ENCODE results near the gene EDNRB. TPM values are rescaled to one million over a fixed set of nuclear protein-coding genes. Genes with fewer than 3 reads are reported as not detected.
"Not testable (repeated sequence)": the region's sequence is repeated elsewhere in the genome, so short reads cannot be mapped to it uniquely, and the experiment has no call there.

Gene EDNRB
- total RNA-seq, 1 donor from 2014 or later: 9.5 TPM

DNA sequence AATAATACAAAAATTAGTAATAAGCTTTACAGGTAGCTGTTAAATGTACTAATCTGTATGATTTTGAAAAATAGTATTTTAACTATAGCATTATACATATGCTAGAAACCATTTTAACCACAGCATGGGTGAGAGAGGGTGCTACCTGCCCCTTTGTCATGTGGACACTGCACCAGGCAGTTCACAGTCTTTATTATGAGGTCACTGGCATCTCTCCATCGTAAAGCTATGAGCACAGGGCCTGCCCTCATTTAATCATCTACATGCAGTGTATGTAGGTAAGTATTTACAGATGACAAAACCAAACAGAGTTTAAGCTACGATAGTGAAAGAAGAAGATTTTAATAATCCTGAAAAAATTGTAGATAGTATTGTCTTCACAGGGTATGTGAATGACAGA is 21.7 kb downstream of the EDNRB start:
- no peak for DNase-seq (ENCODE audit: low spot score)

DNA sequence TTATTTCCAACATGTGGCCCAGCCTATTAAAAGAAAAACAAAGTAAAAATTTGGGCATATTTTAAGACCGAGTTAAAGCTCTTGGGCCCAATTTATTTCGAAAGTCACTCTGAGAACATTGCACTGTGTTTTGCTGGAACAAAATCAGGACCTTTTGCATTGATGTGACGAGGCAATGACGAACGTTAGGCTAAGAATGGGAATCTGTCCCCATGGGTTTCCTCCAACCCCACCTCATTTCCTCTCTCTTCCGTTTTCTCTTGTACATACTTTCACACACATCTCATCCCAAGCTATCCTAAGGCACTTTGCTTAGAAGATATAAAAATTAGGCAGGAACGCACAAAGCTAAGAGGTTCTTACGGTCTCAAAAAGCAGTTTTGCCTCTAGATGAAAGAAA is 22.1 kb downstream of the EDNRB start:
- DNase-seq (ENCODE audit: low spot score): no peak

DNA sequence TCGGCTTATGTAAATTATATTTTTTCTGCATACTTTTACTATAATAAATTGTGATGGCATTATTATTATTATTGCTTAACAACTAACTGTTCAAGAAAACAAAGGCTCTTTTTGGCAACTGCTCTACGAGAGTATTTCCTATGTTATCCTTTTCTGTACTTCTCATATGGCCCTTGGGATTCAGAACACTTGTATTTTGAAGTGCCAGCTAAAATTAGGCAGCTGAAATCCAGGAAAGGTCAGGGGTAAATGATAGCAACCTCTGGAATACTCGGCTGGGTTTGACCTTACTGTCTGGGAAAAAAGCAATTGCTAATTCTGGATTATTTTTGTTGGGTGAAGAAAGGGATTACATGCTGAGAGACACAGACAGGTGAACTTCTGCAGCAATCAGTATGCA is 23.9 kb downstream of the EDNRB start:
- DNase-seq (ENCODE audit: low spot score): no peak

DNA sequence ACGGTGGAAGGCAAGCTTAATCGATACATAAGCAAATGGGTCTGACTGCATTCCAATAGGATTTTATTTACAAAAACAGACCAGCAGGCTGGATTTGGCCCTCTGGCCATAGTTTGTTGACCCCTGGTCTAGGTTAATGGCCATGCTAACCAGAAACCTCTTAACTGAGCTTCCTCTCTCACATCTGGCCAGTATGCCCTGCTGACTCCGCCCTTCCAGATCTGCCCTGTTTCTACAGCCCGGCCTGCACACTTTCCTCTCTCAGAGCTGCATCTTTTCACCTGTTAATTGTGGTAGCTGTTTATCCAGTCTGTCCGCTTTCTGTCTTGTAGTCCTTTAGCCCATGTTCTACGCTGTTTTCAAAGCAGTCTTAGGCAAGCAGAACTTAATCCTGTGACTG is 25.6 kb downstream of the EDNRB start:
- no peak for DNase-seq (ENCODE audit: low spot score)

DNA sequence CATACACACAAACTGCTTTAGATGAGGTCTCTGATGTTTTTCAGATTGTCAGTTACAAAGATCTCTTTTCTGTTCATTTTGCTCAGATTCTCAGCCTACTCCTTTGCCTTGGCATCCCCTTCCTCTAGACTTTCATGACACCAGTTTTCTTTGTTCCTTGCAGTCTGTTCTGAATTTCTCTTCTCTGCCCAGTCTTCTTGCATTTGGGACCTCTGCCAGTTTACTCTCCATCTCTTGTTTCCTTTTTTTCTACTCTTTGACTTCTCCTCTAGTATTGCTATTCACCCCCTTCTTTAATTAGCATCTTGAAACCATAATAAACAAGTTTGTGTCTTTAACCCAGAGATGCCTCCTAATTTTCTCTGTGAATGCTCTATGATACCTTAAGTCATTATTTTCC is 26.1 kb downstream of the EDNRB start:
- DNase-seq (ENCODE audit: low spot score): no peak

DNA sequence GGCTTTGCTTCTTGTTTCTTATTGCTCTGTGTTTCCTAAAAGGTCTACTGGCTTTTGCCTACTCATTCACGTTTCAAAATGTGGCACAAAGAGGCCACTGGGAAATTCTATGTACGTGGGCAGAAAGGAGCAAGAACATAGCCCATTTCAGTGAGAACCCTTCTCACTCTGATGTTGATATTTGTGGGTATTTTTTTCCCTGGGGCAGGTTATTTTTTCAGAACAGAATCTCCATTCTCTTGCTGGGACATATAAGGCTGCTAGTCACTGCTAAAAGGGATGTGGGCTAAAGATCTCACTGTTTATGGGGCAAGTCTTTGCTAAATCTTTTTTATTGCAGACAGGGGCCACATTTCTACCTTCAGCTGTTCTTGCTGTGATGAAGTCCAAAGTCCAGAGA is 27.1 kb downstream of the EDNRB start:
- DNase-seq (ENCODE audit: low spot score): no peak

DNA sequence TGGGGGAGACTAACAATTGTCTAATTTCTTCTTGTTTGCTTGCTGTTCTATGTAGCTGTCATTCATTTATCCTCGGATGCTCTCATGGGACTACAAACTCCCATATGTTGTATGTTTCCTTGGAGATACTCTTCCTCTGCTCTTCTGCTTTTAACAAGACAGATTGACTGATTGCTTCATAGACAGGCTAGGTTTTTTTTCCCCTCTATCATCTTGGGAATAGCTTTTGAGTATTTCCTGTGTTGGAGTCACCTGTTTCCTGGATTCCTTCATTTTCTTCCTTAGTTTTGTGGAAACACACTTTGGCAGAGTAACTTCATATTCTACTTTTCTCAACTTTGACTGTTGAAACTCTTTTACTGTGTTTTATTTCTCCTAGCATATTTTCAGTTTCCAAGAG is 27.6 kb downstream of the EDNRB start:
- no peak for DNase-seq (ENCODE audit: low spot score)

DNA sequence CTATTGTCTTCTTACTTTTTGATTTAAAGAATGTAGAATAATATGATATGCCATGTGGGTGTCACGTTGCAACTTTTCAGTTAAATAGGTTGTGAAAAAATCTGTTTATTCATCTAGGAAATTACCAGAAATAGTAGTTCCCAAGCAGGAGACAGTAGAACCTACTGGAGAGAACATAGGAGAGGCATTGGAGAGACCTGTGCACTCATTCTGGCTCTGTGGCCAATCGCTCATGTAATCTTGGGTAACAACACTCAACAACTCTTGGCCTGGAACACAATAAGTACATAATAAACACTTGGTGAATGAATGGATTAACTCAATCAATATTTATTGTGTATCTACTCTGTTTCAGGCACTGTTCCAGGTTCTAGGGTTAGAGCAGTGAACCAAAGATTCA is 35.3 kb downstream of the EDNRB start:
- no peak for DNase-seq (ENCODE audit: low spot score)

DNA sequence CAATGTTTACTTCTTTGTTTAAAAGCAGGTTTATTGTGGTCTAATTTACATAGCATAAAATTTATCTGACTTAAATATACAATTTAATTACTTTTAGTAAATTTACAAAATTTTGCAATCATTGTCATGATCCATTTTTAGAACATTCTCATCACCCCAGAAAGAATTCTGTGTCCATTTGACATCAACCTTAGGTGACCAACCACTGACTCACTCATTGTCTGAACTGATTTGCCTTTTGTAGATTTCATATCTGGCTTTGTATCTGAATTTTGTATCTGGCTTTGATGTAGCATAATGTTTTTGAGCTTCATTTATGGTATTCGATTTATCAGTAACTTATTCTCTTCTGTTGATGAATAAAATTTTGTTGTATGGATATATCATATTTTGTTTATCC is 40.4 kb downstream of the EDNRB start:
- DNase-seq (ENCODE audit: low spot score): no peak

DNA sequence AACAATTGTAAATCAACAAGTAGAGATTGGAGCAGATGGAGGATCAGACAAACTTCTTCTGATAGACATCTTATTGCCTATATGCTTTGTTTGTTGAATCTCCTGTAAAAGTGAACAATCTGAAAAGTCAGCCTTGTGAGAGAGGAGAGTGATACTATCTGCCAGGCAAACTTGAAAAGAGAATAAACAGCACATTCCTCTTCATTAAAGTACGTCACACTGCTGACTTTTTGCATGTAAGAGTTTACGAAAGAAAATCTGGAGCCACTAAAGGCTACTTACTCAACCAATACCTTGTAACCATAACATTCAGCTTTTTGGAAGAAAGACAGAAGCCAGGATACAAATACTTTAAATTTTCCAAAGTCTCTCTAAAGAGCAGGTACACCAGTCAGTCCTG is 42.5 kb downstream of the EDNRB start:
- DNase-seq (ENCODE audit: low spot score): no peak

DNA sequence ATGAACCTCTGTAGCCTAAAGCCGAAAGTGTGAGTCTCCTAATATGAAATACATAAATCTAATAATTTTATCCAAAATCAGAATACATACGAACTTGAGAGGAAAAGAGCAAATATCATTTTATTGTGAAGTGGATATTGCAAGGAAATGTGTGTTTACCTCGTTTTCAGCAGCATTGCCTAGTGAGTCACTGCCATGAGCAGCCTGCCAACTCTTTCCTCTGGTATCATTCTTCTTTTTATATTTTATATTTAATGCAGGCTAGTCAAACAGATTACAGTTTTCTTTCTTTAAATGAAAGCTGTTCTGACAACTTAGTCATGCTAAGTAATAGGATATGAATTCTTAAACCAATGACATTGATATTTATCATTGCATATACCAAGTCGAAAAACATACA is 44.2 kb downstream of the EDNRB start:
- no peak for DNase-seq (ENCODE audit: low spot score)

DNA sequence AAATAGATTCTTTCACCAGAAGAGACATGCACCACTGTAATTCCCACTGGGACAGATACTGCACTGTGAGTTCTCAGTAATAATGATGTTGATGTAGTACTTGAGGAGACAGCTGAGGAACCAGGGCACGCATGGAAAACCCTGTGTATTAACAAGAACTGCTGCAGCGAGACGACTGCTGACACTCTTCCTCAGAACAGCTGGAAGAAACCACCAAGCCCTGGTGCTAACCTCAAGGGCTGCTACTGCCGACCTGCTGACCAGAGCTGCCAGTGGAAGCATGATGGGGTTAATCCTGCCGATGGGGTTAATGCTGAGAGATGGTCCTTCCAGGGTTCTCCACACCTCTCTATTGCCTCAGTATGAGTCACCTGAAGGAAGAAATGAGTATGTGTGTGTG is 45.6 kb downstream of the EDNRB start:
- DNase-seq (ENCODE audit: low spot score): no peak

DNA sequence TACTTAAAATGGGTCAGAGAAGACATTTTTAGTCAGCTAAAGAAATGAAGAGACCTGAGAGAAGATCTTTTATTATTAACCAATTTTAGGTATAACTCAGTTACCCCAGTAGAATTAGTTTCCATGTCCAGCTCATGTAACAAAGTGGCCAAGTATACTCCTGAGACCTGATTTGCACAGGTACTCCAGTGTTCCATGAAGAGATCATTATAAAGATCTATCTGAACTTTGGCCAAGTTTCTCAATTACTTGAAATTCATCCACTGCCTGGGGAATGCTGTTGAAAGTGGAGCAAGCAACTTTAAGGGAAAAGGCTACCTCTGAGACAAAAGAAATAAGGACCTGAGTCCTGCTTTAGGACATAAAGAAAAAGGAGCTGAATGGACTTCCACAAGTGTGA is 47.0 kb downstream of the EDNRB start:
- DNase-seq (ENCODE audit: low spot score): no peak

DNA sequence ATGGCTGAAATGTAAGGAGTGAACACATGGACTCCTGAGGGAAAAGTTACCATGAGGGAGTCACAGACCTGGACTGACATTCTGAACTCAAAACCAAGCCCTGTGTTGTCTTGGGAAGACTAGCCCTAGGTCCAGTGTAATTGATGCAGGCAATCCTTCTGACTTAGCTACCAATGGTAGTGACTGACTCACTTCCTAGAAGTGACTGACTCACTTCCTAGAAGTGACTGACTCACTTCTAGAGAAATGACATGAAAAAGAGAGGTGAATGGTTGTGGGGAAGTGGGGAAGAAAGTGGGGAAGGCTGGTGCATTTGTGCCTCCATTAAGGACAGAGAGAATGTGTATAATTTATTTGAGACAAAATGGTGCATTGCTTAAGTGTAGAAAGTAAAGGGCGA is 49.9 kb downstream of the EDNRB start:
- DNase-seq (ENCODE audit: low spot score): no peak

DNA sequence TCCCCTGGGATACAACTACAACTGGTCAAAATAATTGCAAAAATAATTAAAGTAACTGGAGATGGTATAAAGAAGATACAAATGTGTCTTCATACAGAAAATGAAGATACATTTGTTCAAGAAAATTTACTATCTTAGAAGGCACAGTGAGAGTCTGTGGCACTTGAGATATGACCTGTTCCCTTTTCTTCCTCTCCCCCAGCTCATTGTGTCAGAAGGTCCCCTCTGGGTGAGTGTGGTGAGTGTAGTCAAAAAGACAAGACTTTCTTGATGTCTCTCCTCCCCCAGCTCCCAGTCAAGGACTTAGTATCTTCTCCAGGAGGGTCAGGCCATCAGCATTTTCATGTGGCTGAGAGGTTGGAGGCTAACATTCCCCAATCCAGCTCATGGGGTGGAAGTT is 51.7 kb downstream of the EDNRB start:
- DNase-seq (ENCODE audit: low spot score): no peak

DNA sequence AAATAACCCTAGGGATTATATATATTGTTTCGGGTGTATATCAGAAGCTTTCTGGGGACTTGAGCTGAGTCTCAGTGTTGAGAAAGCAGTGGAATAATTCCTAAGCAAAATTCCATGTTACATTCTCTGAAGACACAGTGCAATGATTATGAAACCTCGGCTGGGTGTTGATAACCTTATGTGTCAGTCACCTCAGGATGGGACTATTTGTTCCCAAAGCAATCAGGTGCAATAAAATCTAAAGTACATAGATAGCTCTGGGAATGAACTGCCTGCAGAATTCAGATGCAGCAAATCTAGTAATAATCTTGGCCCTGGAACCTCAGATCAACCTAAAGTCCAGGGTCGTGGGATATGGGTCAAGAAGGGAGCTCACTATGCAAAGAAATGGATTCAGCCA is 53.0 kb downstream of the EDNRB start:
- no peak for DNase-seq (ENCODE audit: low spot score)

DNA sequence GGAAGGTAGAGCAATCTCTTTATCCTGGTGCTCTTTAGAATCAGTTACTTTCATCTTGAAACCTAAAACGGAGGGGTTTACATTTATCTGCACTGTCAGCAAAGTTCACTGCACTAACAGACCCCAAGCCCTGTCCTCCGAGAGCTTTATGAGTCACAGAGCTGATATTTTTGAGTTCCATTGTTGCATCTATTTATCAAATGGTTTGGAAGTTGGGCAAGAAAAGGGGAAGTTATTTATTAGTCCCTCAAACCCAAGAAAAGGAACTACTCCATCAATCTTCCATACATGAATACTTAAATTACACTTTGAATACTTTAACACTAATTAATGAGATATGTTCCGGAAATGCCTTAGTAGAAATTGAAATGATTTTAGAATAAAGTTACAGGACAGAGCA is 55.5 kb downstream of the EDNRB start:
- DNase-seq (ENCODE audit: low spot score): no peak

DNA sequence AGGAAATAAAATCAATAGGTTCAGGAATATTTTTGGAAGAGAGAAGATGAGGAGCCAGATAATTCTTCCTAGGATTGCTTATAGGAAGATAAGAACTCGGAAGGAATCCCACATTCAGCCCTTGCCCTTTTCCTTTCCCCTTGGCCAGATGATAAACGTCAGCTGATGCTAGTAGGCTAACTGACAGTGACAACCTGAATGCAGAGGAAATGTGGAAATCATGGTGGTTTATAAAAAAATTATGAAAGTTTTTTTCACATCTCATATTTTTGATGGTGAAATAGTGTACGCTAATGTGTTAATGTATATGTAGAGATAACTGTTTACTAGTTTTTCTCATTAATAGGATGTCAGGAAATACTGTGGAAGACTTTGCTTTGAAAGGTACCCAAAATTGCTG is 56.9 kb downstream of the EDNRB start:
- no peak for DNase-seq (ENCODE audit: low spot score)

DNA sequence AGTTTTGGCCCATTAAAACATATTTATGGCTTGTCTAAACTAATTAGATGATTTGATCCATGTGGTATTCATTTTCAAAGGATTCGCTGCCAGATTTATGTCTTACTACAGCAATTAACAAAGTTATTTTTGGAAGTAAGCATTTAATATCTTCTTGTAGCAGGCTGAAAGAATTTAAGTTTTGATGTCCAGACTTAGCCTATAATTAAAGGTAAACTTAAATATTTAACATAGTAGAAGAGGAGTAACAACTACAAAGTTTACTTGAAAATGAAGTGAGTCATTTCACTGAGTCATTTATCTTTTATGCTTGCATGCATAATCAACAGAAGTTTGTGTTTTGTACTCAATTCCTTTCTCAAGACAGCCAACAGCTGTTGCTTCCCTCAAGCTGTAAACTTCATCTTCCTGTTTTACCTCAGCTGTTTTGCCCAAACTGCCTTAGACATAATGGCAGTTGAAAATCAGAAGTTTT is 58.1 kb downstream of the EDNRB start:
- DNase-seq (ENCODE audit: low spot score): no peak

DNA sequence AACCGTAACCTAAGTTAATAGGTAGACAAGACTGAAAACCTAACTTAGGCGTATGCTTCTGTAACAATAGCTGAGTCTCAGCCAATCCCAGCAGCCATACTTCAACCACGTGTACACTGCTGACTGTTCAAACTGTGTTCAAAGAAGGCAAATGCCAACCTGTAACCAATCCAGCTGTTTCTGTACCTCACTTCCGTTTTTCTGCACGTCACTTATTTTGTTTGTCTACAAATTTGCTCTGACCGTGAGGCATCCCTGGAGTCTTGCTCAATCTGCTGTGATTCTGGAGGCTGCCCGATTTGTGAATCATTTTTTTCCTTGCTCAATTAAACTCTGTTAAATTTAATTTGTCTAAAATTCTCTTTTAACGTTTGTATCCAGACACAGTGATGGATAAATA is 59.2 kb downstream of the EDNRB start:
- DNase-seq (ENCODE audit: low spot score): peak; percentile 20

DNA sequence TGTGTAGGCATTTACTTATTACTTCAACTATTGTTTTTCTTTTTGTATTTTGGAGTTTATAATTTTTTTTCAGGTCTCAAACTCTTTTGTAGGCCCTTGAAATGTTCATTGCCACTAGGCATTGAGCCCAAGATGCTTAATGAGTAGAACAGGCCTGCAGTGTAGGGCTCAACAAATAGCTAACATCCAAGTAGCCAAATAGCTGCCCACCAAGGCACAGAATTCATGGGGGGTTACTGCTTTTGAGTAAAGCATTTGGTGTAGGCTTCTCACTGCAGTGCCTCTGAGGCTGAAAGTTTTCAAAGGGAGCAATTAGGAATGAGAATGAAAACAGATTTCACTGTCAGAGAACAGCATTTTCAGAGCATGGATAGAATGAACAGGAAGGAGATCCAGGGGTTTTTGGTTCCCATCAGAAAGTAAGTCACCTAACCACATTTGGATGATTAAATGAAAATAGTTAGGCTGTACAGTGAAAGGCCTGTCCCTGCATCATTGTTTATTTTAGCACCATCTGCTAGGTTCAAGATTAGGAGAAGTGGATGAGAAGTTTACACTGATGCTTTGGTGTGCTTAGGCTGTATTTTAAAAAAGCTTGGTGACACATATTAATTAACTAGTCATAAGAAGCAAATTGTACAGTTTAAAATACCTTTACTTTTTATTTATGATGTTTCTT is 61.0 kb downstream of the EDNRB start:
- no peak for DNase-seq (ENCODE audit: low spot score)

DNA sequence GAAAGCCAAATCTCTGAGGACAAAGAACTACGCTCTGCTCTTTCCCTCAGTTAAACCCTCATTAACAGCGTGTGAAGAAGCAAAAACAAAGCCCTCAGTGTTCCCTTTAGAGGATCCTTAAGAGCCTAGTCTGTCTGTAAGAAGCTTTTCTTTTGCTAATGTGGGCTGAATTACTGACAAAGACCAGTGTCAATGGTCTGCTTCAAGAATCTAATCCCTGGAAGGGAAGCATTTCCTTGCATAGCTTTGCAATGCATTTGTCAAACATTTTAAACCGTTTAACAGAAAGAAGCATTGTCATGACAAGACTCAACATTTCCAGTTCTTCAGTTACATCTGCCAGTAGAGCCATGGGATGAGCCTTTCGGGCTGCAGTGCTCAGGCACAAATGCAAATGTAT is 64.9 kb downstream of the EDNRB start:
- no peak for DNase-seq (ENCODE audit: low spot score)

DNA sequence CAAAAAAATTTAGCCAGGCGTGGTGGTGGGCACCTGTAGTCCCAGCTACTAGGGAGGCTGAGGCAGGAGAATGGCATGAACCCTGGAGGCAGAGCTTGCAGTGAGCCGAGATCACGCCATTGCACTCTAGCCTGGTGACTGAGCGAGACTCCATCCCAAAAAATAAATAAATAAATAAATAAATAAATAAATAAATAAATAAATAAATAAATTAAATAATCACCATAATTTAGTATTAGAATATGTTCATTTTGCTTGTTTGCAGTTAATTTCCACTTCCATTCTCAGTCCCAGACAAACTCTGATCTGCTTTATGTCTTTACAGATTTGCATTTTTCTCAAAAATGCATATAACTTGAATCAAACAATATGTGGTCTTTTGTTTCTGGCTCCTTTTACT is 70.6 kb downstream of the EDNRB start:
- not testable (repeated sequence) for DNase-seq (ENCODE audit: low spot score)

DNA sequence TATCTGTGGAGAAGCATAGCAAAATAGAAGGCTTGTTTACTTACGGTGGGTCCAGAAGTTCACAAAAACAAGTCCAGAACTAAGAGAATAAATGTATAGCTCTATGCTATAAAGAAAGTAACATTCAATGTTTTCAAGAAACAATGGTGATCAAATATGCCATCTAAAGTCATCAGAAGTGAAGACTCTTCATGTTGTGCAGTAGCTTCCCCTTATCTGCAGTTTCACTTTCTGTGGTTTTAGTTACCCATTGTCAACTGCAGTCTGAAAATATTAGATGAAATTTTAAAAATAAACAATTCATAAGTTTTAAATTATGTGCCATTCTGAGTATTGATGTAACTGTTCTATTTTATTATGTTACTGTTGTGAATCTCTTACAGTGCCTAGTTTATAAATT is 72.5 kb downstream of the EDNRB start:
- DNase-seq (ENCODE audit: low spot score): no peak
